GM18519 (cell line): ENCODE measurements around the gene RHOH.

Source experiments
- ATAC-seq: cut with Tn5 transposase; IDR thresholded peaks from one replicate; pipeline ENCODE4 v1.9.1; 2021; ENCODE audit warnings: mild to moderate bottlenecking, moderate library complexity; ENCODE audit not compliant: unreplicated experiment, low FRiP score

Gene RHOH

GRCh38 chr4:40186665-40187014 is 10.2 kb upstream of the RHOH start:
- no peak for ATAC-seq

- no peak for ATAC-seq
These were observed 9.4 kb upstream of the RHOH start for GRCh38 chr4:40187386-40187906.

GRCh38 chr4:40190019-40190418 is 6.8 kb upstream of the RHOH start:
- ATAC-seq = no peak

- no peak for ATAC-seq
These were observed 6.4 kb upstream of the RHOH start for GRCh38 chr4:40190465-40190864.

GRCh38 chr4:40190880-40191815 is 5.7 kb upstream of the RHOH start:
- ATAC-seq = no peak

- ATAC-seq = no peak
These were observed 4.5 kb upstream of the RHOH start for GRCh38 chr4:40192114-40193015.

- ATAC-seq = no peak
These were observed 3.7 kb upstream of the RHOH start for GRCh38 chr4:40193016-40193571.

- no peak for ATAC-seq
These were observed 3.3 kb upstream of the RHOH start for GRCh38 chr4:40193578-40193977.

- ATAC-seq = no peak
These were observed 2.1 kb upstream of the RHOH start for GRCh38 chr4:40194602-40195161.

- ATAC-seq = no peak
These were observed 1.4 kb upstream of the RHOH start for GRCh38 chr4:40195182-40196177.

GRCh38 chr4:40196272-40196671 is 559 bp upstream of the RHOH start:
- no peak for ATAC-seq

GRCh38 chr4:40197879-40198689 is 1.3 kb downstream of the RHOH start:
- no peak for ATAC-seq

- no peak for ATAC-seq
These were observed 2.4 kb downstream of the RHOH start for GRCh38 chr4:40199179-40199670.

- ATAC-seq = peak; percentile 50
These were observed 3.4 kb downstream of the RHOH start for GRCh38 chr4:40199999-40200874.

GRCh38 chr4:40200875-40201801 is 4.3 kb downstream of the RHOH start:
- ATAC-seq = no peak

GRCh38 chr4:40201898-40202297 is 5.1 kb downstream of the RHOH start:
- no peak for ATAC-seq
